HG03108 (cell line): ENCODE results near the gene IL3RA.
"Not testable (repeated sequence)": the region's sequence is repeated elsewhere in the genome, so short reads cannot be mapped to it uniquely, and the experiment has no call there.

Experiments
- ATAC-seq: cut with Tn5 transposase; IDR thresholded peaks from one replicate; pipeline ENCODE4 v1.9.1; 2021; ENCODE audit warnings: moderate library complexity; ENCODE audit not compliant: unreplicated experiment

IL3RA gene

DNA sequence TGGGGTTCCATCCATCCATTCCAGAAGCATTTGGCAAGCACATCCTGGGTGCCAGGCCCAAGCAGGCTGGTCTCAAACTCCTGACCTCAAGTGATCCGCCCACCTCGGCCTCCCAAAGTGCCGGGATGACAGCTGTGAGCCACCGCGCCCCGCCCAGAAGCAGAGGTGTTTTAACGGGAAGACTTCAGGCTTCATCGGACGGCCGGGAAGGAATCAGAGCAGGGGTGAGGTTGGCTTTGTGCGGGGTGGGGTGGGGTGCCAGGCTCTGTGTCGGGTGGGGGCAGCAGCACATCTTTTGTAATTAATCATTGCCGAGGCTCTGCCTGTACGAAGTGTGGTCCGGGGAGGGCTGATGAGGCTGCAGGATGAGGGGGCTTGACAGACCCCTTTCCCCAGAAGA is 60.4 kb downstream of the IL3RA start:
- no peak for ATAC-seq

DNA sequence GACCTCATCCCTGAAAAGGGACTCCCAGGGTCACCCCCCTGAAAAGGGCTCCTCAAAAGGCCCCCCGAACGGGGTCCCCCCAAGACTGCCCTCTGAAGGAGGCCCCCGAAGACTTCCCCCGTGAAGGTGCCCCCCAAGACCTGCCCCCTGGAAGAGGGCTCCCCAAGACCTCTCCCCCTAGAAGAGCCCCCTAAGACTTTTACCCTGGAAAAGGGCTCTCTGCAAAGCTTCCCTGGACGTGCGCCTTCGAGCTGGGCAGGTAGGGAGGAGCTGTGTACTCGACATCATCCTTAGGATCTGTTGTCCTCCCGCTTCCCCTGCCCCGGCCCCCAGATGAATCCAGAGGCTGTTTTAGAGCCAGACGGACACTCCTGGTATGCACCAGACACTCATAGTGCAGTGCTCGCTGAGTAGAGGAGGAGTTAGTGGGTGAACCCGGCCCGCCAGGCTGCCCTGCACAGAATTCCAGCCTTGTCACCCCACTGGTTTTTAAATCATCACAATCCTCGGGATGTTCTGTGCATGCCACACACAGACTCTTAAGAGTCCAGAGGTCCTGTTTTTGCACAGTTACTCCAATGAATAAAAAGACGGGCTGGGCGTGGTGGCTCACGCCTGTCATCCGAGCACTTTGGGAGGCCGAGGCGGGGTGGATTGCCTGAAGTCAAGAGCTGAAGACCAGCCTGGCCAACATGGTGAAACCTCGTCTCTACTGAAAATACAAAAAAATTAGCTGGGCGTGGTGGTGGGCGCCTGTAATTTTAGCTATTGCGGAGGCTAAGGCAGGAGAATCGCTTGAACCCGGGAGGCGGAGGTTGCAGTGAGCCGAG is 61.1 kb downstream of the IL3RA start:
- no peak for ATAC-seq

GRCh38 chrX:1398431-1399340 is 62.1 kb downstream of the IL3RA start:
- ATAC-seq, result no peak

GRCh38 chrX:1400049-1400448 is 63.5 kb downstream of the IL3RA start:
- no peak for ATAC-seq

DNA sequence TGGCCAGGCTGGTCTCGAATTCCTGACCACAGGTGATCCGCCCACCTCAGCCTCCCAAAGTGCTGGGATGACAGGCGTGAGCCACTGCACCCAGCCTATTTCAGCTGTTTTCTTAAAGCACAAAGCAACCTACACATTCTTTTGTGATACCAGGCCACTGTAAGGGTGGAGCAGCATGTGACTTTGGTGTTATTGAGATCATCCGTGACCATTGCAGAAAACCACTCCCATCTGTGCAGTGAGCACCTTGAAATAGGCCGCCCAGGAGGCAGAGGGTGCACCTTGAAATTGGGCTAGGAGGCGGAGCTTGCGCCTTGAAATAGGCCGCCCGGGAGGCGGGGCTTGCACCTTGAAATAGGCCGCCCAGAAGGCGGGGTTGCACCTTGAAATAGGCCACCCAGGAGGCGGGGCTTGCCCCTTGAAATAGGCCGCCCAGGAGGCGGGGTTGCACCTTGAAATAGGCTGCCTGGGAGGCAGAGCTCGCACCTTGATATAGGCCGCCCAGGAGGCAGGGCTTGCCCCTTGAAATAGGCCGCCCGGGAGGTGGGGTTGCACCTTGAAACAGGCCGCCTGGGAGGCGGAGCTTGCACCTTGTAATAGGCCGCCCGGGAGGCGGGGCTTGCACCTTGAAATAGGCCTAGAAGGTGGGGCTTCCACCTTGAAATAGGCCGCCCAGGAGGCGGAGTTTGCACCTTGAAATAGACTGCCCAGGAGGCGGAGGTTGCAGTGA is 64.3 kb downstream of the IL3RA start:
- ATAC-seq, result no peak

DNA sequence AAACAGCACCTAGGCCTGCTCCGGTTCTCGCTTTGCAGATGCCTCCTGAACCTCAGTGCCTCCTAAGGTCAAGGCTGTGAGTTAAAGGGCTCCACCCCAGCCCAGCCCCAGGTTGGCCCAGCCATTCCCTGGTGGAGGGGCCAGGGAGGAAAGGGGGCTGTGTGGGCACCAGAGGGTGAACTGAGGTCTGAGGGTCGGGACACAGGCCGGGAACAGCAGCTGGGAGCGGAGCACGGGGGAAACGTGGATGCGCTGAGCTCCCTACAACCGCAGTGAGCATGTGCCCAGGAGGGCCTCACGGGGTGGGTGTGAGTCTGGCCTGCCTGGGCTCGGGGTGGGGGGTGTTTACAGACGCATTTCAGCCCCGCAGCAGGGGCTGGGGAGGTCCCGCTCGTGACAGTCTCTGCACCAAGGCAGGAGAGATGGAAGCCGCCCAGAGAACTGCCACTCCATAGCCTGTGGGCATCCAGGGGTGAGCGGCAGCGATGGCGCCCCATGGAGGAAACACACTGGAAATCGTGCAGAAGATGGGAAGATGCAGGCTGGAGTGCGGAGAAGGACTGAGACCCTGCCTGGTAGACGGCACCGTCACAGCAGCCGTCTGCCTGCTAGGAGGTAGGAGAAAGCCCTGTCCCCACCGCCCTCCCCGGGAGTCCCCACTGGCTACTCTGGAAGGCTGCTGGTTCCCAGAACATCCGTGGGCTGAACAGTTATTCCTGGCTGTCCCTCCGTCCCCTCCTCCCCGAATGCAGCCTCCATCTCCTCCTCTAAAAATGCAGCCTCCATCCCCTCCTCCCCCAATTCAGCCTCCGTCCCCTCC is 65.2 kb downstream of the IL3RA start:
- ATAC-seq, result no peak

- ATAC-seq, result no peak
Observed at GRCh38 chrX:1403228-1403627, 66.6 kb downstream of the IL3RA start.

- ATAC-seq, result not testable (repeated sequence)
Observed at GRCh38 chrX:1403867-1404266, 67.3 kb downstream of the IL3RA start.

GRCh38 chrX:1405769-1406168 is 69.2 kb downstream of the IL3RA start:
- ATAC-seq, result not testable (repeated sequence)

- no peak for ATAC-seq
Observed at GRCh38 chrX:1407035-1407434, 70.5 kb downstream of the IL3RA start.

GRCh38 chrX:1411326-1411725 is 74.7 kb downstream of the IL3RA start:
- ATAC-seq, result no peak

GRCh38 chrX:1412551-1413161 is 76.1 kb downstream of the IL3RA start:
- ATAC-seq, result no peak

GRCh38 chrX:1416327-1416784 is 79.8 kb downstream of the IL3RA start:
- no peak for ATAC-seq

GRCh38 chrX:1416965-1417760 is 80.6 kb downstream of the IL3RA start:
- ATAC-seq, result no peak

GRCh38 chrX:1417921-1418771 is 81.6 kb downstream of the IL3RA start:
- ATAC-seq, result no peak

- ATAC-seq, result no peak
Observed at GRCh38 chrX:1418901-1419544, 82.4 kb downstream of the IL3RA start.

DNA sequence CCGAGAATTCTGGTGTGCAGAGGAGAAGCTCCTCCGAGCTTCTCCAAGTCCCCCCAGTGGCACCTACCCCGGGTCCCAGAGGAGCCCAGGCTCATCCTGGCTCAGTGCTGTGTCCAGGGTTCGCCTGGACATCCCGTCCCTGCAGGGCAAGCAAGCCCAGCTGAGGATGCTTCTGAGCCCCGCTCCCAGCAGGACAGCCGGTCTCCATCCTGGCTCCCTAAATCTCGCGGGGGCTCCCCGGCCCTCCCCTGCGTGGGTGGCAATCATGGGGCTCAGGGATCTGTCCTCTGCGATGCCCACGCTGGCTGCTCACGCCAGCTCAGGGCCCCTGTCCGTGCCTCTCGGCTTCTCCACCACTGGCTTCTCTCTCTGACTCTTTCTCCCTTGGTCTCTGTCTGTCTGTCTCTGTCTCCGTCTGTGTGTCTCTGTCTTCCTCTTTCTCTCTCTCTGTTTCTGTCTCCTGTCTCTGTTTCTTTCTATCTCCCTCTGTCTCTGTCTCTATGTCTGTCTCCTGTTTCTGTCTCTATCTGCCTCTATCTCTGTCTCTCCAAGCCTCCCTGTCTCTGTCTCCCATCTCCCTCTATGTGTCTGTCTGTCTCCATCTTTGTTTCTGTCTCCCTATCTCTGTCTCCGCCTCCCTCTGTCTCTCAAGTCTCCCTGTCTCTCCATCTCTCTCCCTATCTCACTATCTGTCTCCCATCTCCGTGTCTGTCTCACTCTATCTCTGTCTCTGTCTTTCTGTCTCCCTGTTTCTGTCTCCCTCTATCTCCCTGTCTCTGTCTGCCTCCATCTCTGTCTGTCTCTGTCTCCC is 83.2 kb downstream of the IL3RA start:
- ATAC-seq, result no peak
